Measurements from ENCODE around the gene TBC1D1.
A peak's percentile ranks its signal among the peaks of the same experiment; 100 is the strongest.

Gene TBC1D1

GRCh38 chr4:37890801-37891259, at the start of gene TBC1D1:
Gene TBC1D1 (plus strand): TSS chr4:37891084. CDS start chr4:37902096, 11,012 bp downstream.
- DNase-seq (ENCODE audit: extremely low spot score, insufficient read length, low read depth) (peak; percentile 26), FAIRE-seq (peak; percentile 69)

GRCh38 chr4:37844204-37844603, 46.7 kb upstream of the TBC1D1 start:
- FAIRE-seq (no peak), DNase-seq (ENCODE audit: extremely low spot score, insufficient read length, low read depth) (no peak)

- DNase-seq (ENCODE audit: extremely low spot score, insufficient read length, low read depth) (no peak), FAIRE-seq (no peak)
These were observed 45.7 kb upstream of the TBC1D1 start for GRCh38 chr4:37845201-37845600.

- FAIRE-seq (no peak), DNase-seq (ENCODE audit: extremely low spot score, insufficient read length, low read depth) (no peak)
These were observed 43.5 kb upstream of the TBC1D1 start for GRCh38 chr4:37847311-37847884.

- FAIRE-seq (no peak), DNase-seq (ENCODE audit: extremely low spot score, insufficient read length, low read depth) (no peak)
These were observed 38.5 kb upstream of the TBC1D1 start for GRCh38 chr4:37852376-37852775.

- FAIRE-seq (no peak), DNase-seq (ENCODE audit: extremely low spot score, insufficient read length, low read depth) (no peak)
These were observed 32.8 kb upstream of the TBC1D1 start for GRCh38 chr4:37858112-37858511.

GRCh38 chr4:37858872-37859271, 32.0 kb upstream of the TBC1D1 start:
- FAIRE-seq (no peak), DNase-seq (ENCODE audit: extremely low spot score, insufficient read length, low read depth) (no peak)

- DNase-seq (ENCODE audit: extremely low spot score, insufficient read length, low read depth), result no peak
- no peak for FAIRE-seq
These were observed 30.6 kb upstream of the TBC1D1 start for GRCh38 chr4:37860266-37860665.

GRCh38 chr4:37862961-37863360, 27.9 kb upstream of the TBC1D1 start:
- FAIRE-seq (no peak), DNase-seq (ENCODE audit: extremely low spot score, insufficient read length, low read depth) (no peak)

- FAIRE-seq, result no peak
- no peak for DNase-seq (ENCODE audit: extremely low spot score, insufficient read length, low read depth)
These were observed 26.1 kb upstream of the TBC1D1 start for GRCh38 chr4:37864786-37865185.

GRCh38 chr4:37865450-37865849, 25.4 kb upstream of the TBC1D1 start:
- DNase-seq (ENCODE audit: extremely low spot score, insufficient read length, low read depth), result no peak
- FAIRE-seq, result no peak

GRCh38 chr4:37867102-37867501, 23.8 kb upstream of the TBC1D1 start:
- FAIRE-seq, result no peak

GRCh38 chr4:37868238-37868637, 22.6 kb upstream of the TBC1D1 start:
- DNase-seq (ENCODE audit: extremely low spot score, insufficient read length, low read depth) (no peak), FAIRE-seq (no peak)

More at GRCh38 chr4:37867102-37867501, 23.8 kb upstream of the TBC1D1 start:
- no peak for DNase-seq (ENCODE audit: extremely low spot score, insufficient read length, low read depth)

- FAIRE-seq (peak; percentile 15), DNase-seq (ENCODE audit: extremely low spot score, insufficient read length, low read depth) (no peak)
These were observed 18.4 kb upstream of the TBC1D1 start for GRCh38 chr4:37872310-37872988.

GRCh38 chr4:37873386-37873785, 17.5 kb upstream of the TBC1D1 start:
- DNase-seq (ENCODE audit: extremely low spot score, insufficient read length, low read depth), result no peak
- FAIRE-seq, result peak; percentile 18

GRCh38 chr4:37876156-37876555, 14.7 kb upstream of the TBC1D1 start:
- FAIRE-seq, result no peak
- DNase-seq (ENCODE audit: extremely low spot score, insufficient read length, low read depth), result no peak

- FAIRE-seq, result no peak
These were observed 11.5 kb upstream of the TBC1D1 start for GRCh38 chr4:37879365-37879764.

GRCh38 chr4:37881811-37882210, 9.1 kb upstream of the TBC1D1 start:
- FAIRE-seq (no peak), DNase-seq (ENCODE audit: extremely low spot score, insufficient read length, low read depth) (no peak)

More at GRCh38 chr4:37879365-37879764, 11.5 kb upstream of the TBC1D1 start:
- DNase-seq (ENCODE audit: extremely low spot score, insufficient read length, low read depth), result no peak

- DNase-seq (ENCODE audit: extremely low spot score, insufficient read length, low read depth), result no peak
- FAIRE-seq, result no peak
These were observed 8.1 kb upstream of the TBC1D1 start for GRCh38 chr4:37882665-37883296.

- no peak for DNase-seq (ENCODE audit: extremely low spot score, insufficient read length, low read depth)
- no peak for FAIRE-seq
These were observed 5.9 kb upstream of the TBC1D1 start for GRCh38 chr4:37884855-37885487.

GRCh38 chr4:37885496-37885895, 5.4 kb upstream of the TBC1D1 start:
- DNase-seq (ENCODE audit: extremely low spot score, insufficient read length, low read depth) (no peak), FAIRE-seq (no peak)
